SK-N-SH (cell line): ENCODE data around the gene NFIA. TPM values are rescaled to one million over a fixed set of nuclear protein-coding genes. Genes with fewer than 3 reads are reported as not detected.
A peak's percentile ranks its signal among the peaks of the same experiment; 100 is the strongest.

Experiments
- CTCF ChIA-PET: fragments of 300-600, 350-600 bp; formaldehyde crosslinking; extraction: SDS; loops from one replicate; lab custom pipeline; 2021; lab: Yijun Ruan, JAX
- POLR2A ChIA-PET: fragments of 350-600 bp; sonication (Branson Sonifier 250); formaldehyde crosslinking; extraction: SDS; loops from one replicate; lab custom pipeline; 2020; ENCODE audit warnings: antibody characterized with exemption, inconsistent platforms; lab: Yijun Ruan, JAX
- DNase-seq: peaks from one replicate; pipeline ENCODE4 v3.0.0; 2012
- H2AFZ ChIP-seq: fragments of 200-600 bp; sonication (generic); 2 replicates; pipeline ENCODE4 v1.8.1; 2016; ENCODE audit warnings: antibody characterized with exemption, mild to moderate bottlenecking, low read depth
- H3F3A ChIP-seq: fragments of 200-600 bp; sonication (generic); replicated peaks from 2 replicates; pipeline ENCODE3; 2016; ENCODE audit warnings: antibody characterized with exemption, mild to moderate bottlenecking; ENCODE audit not compliant: insufficient read depth
- H3K27ac ChIP-seq, 2 experiments: fragments of 200-500 bp in 1 of 2; fragments of 200-600 bp in 1 of 2; sonication (Bioruptor generic) in 1 of 2; sonication (generic), shearing (Covaris generic) in 1 of 2; 2 replicates each; pipeline versions ENCODE4 v1.5.1 to v1.6.1; 2014 to 2016; ENCODE audit warnings: low read depth in 2 of 2, inconsistent platforms in 1 of 2, low read length in 1 of 2, mild to moderate bottlenecking in 1 of 2, mixed read lengths in 1 of 2
- H3K27me3 ChIP-seq: fragments of 200-600 bp; sonication (generic), shearing (Covaris generic); 2 replicates; pipeline ENCODE4 v1.6.1; 2016; ENCODE audit warnings: mixed run types; ENCODE audit not compliant: insufficient read depth
- H3K36me3 ChIP-seq, 2 experiments: fragments of 200-500 bp in 1 of 2; fragments of 200-600 bp in 1 of 2; sonication (Bioruptor generic) in 1 of 2; sonication (generic) in 1 of 2; replicated peaks in 1 of 2; 2 replicates each; pipeline versions ENCODE3 to v1.5.1; 2014 to 2016; ENCODE audit warnings: low read length in 1 of 2, mild to moderate bottlenecking in 1 of 2; ENCODE audit not compliant: insufficient read depth in 2 of 2, control insufficient read depth in 1 of 2
- H3K4me1 ChIP-seq, 2 experiments: fragments of 200-500 bp in 1 of 2; fragments of 200-600 bp in 1 of 2; sonication (Bioruptor generic) in 1 of 2; sonication (generic), shearing (Covaris generic) in 1 of 2; 2 replicates each; pipeline versions ENCODE4 v1.5.1 to v1.6.1; 2014 to 2016; ENCODE audit warnings: low read depth in 1 of 2, low read length in 1 of 2, mixed run types in 1 of 2; ENCODE audit not compliant: insufficient read depth in 2 of 2, control insufficient read depth in 1 of 2
- H3K4me2 ChIP-seq: fragments of 200-600 bp; sonication (generic), shearing (Covaris generic); 2 replicates; pipeline ENCODE4 v1.6.1; 2017; ENCODE audit warnings: mixed run types
- H3K4me3 ChIP-seq, 2 experiments: fragments of 200-500 bp in 1 of 2; fragments of 200-600 bp in 1 of 2; sonication (Bioruptor generic) in 1 of 2; sonication (generic), shearing (Covaris generic) in 1 of 2; 2 replicates each; pipeline versions ENCODE4 v1.5.1 to v1.8.1; 2014 to 2016; ENCODE audit warnings: low read depth in 2 of 2, inconsistent platforms in 1 of 2, low read length in 1 of 2, mild to moderate bottlenecking in 1 of 2, mixed read lengths in 1 of 2, moderate library complexity in 1 of 2
- H3K79me2 ChIP-seq: fragments of 200-600 bp; sonication (generic); 2 replicates; pipeline ENCODE4 v1.8.1; 2017; ENCODE audit warnings: mild to moderate bottlenecking; ENCODE audit not compliant: insufficient read depth
- H3K9ac ChIP-seq: fragments of 200-600 bp; sonication (generic); 2 replicates; pipeline ENCODE4 v1.6.1; 2017; ENCODE audit warnings: mixed run types
- H3K9me2 ChIP-seq: fragments of 200-600 bp; sonication (generic); 2 replicates; pipeline ENCODE4 v1.6.1; 2017; ENCODE audit warnings: mixed run types
- H3K9me3 ChIP-seq: fragments of 200-600 bp; sonication (generic); 2 replicates; pipeline ENCODE4 v1.6.1; 2017; ENCODE audit warnings: mixed run types, mild to moderate bottlenecking, moderate library complexity
- H4K20me1 ChIP-seq: fragments of 200-600 bp; sonication (generic); 2 replicates; pipeline ENCODE4 v1.6.1; 2017; ENCODE audit warnings: mild to moderate bottlenecking, mixed run types; ENCODE audit not compliant: insufficient read depth
- ELF1 ChIP-seq: IDR thresholded peaks from 2 replicates; pipeline ENCODE4 v1.4.0; 2012
- FOSL2 ChIP-seq: IDR thresholded peaks from 2 replicates; pipeline ENCODE4 v1.4.0; 2012; ENCODE audit warnings: low read depth, mild to moderate bottlenecking, moderate library complexity, borderline replicate concordance
- FOXJ3 ChIP-seq: sonication (generic); formaldehyde crosslinking; IDR thresholded peaks from 2 replicates; pipeline ENCODE4 v1.5.1; 2020; ENCODE audit warnings: mild to moderate bottlenecking, missing genetic modification reagents
- GABPA ChIP-seq: IDR thresholded peaks from 2 replicates; pipeline ENCODE4 v1.4.0; 2012; ENCODE audit warnings: low read depth, mild to moderate bottlenecking
- GATA2 ChIP-seq: sonication (generic); formaldehyde crosslinking; IDR thresholded peaks from 2 replicates; pipeline ENCODE4 v1.5.0; 2020; ENCODE audit warnings: mild to moderate bottlenecking, missing genetic modification reagents
- NFIC ChIP-seq: IDR thresholded peaks from 2 replicates; pipeline ENCODE4 v1.4.0; 2012; ENCODE audit warnings: borderline replicate concordance
- RCOR1 ChIP-seq: fragments of 150-350 bp; IDR thresholded peaks from 2 replicates; pipeline ENCODE4 v1.6.1; 2017; ENCODE audit warnings: antibody characterized with exemption, low read length
- SIN3A ChIP-seq: IDR thresholded peaks from 2 replicates; pipeline ENCODE4 v1.6.1; 2012; ENCODE audit warnings: low read depth, mild to moderate bottlenecking, low read length, moderate library complexity, borderline replicate concordance
- TAF1 ChIP-seq: IDR thresholded peaks from 2 replicates; pipeline ENCODE4 v1.6.1; 2012; ENCODE audit warnings: low read depth, mild to moderate bottlenecking, low read length, moderate library complexity, borderline replicate concordance
- YY1 ChIP-seq: IDR thresholded peaks from 2 replicates; pipeline ENCODE4 v1.4.0; 2012; ENCODE audit warnings: low read depth, mild to moderate bottlenecking
- WGBS: methylation state at CpG from one replicate; pipeline ENCODE4 v1.1.6; 2017; ENCODE audit warnings: low lambda C conversion rate; 5-methylcytosine and 5-hydroxymethylcytosine counted together
- polyA plus RNA-seq, 3 experiments: library from polyadenylated mRNA; depleted of rRNA; stranded (reverse); fragments of >200 nt; gene quantifications; 2 replicates each; pipeline ENCODE4 v1.2.3, GENCODE V29; 2012
- TF ChIP-seq, protein P1 (sequence below): fragments of 200-600 bp; sonication (generic); IDR thresholded peaks from 2 replicates; pipeline ENCODE4 v1.6.1; 2017; ENCODE audit warnings: antibody characterized with exemption, mild to moderate bottlenecking, moderate library complexity
- TF ChIP-seq, protein P2 (sequence below): IDR thresholded peaks from 2 replicates; pipeline ENCODE4 v1.4.0; 2012; ENCODE audit warnings: low read depth
- TF ChIP-seq, protein P3 (sequence below): IDR thresholded peaks from 2 replicates; pipeline ENCODE4; 2012

NFIA gene
- polyA plus RNA-seq, 1 of the 3 experiments (the other 2 are of a cell fraction): 3.3 TPM

DNA sequence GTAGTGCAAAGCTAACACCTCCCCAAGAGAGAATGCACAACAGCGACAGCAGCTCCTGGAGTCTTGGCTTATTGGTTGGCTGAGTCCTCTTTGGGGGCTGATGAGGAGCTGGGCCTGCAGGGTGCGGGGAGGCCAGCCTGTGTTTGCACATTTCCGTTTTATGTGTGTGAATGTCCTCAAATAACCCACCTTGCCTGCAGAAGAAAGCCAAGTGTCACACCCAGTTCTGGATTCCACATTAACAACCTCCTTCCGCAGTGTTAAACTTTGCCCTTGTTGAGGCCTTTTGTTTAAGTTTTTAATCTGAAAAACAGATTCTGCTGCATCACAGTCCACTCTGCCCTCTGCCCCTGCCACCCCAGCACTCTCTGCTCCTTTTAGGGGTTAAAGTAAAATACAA, 368.1 kb downstream of the NFIA start:
- ChIA-PET POLR2A (no interaction called here), CTCF (no interaction called here)

DNA sequence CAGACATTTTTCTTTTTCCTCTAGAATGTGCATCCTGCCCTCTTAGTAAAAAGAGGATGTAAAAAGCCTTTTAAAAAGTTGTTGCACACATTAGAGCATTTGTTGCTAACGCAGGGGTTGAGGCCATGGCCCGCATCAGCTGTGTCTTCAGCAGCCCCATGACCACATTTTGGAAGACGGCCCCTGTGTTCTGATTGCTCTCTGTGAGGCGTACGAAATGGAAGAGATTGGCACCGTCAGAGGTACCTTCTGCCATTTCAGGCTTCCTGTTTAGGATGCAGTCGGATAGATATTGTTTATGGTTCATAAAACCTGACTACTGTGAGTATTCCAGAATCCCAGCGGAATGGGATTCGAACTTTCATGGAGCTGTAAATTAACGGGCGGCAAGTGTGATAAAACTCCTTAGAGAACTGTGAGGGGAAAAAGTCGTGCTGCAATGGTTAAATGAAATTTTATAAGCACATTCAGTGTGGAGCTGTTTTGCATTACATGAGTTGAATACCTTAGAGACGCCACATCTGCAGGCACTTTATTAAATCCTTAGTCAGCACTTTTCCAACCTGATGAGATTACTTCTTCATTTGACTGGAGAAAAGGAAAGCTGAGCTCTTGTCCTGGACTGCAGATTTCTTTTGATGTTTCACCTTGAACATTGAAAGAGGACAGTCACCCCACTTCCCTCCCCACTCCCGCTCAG, 368.7 kb downstream of the NFIA start:
- ChIA-PET CTCF (interaction anchor here (0.9 to 3.7 kb wide), 5 partner anchors 10 to 402 kb away, joined by 3 to 20 read pairs (median 4); no protein-coding TSS in a partner anchor), POLR2A (no interaction called here)
- DNase-seq: no peak
- Histone ChIP-seq H3K9me3 (no peaks in the 10 kb centered on the region), H3K36me3 (peaks cover 0 to 8% of the 10 kb centered on the region in 2 experiments), H3F3A (peaks cover 10% of the 10 kb centered on the region), H4K20me1 (no peaks in the 10 kb centered on the region), H3K4me2 (no peak overlapping the region), H3K4me3 (no peak overlapping the region), H3K4me1 (peaks cover 21 to 42% of the 10 kb centered on the region in 2 experiments; a peak in 3 of 4 replicates), H3K79me2 (no peaks in the 10 kb centered on the region), H3K9me2 (no peaks in the 10 kb centered on the region), H3K9ac (no peak overlapping the region), H3K27ac (peak overlapping the region in 1 of 2 experiments; percentile 98; a peak in 1 of 4 replicates), H3K27me3 (no peaks in the 10 kb centered on the region), H2AFZ (no peak overlapping the region)
- 94% methylated on average over 14 of the region's 14 CpGs for WGBS
- no peak for TF ChIP-seq ELF1

More for the DNA sequence above, 368.1 kb downstream of the NFIA start:
- DNase-seq: no peak
- H3K79me2 ChIP-seq: no peaks in the 10 kb centered on the region
- no peak overlapping the region for H2AFZ ChIP-seq
- H3K4me1 ChIP-seq: peaks cover 21 to 44% of the 10 kb centered on the region in 2 experiments; a peak in 3 of 4 replicates
- H3K4me3 ChIP-seq: no peak overlapping the region
- no peaks in the 10 kb centered on the region for H3K9me2 ChIP-seq
- no peaks in the 10 kb centered on the region for H3K27me3 ChIP-seq
- H4K20me1 ChIP-seq: no peaks in the 10 kb centered on the region
- 81% methylated on average over 4 of the region's 4 CpGs for WGBS
- no peaks in the 10 kb centered on the region for H3K9me3 ChIP-seq
- H3F3A ChIP-seq: peaks cover 10% of the 10 kb centered on the region
- TF ChIP-seq NFIC (no peak), FOXJ3 (no peak), GABPA (no peak)
- peak overlapping the region in 1 of 2 experiments; percentile 50; a peak in 1 of 4 replicates for H3K27ac ChIP-seq
- H3K9ac ChIP-seq: no peak overlapping the region
- no peak overlapping the region for H3K4me2 ChIP-seq
- peaks cover 0 to 2% of the 10 kb centered on the region in 2 experiments for H3K36me3 ChIP-seq

DNA sequence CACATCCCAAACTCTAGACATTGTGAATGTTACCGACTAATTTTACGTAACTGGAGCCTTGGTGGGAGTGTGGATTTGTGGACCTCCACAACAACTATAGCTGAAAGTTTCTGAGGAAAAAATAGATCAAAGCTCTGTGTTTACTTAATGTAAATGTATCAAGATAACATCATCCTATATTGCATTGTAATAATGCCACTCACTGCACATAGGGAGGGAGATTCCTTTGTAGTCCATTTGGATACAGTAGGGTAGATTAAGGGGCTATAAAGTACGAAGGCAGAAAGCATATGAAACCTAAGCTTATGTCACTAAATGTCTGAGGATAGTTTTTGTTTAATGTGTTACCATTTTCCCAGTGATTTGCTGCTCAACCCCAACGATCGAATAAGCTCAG, 369.2 kb downstream of the NFIA start:
- Histone ChIP-seq H3K27me3 (no peaks in the 10 kb centered on the region), H3K9me2 (no peaks in the 10 kb centered on the region), H3K4me2 (no peak overlapping the region), H3K79me2 (no peaks in the 10 kb centered on the region), H3K27ac (peak overlapping the region in 1 of 2 experiments; percentile 98; a peak in 1 of 4 replicates), H2AFZ (no peak overlapping the region), H3K4me1 (peaks cover 21 to 38% of the 10 kb centered on the region in 2 experiments; a peak in 3 of 4 replicates), H4K20me1 (no peaks in the 10 kb centered on the region), H3K4me3 (no peak overlapping the region), H3F3A (peaks cover 10% of the 10 kb centered on the region), H3K36me3 (peaks cover 0 to 10% of the 10 kb centered on the region in 2 experiments), H3K9me3 (no peaks in the 10 kb centered on the region), H3K9ac (no peak overlapping the region)
- CTCF ChIA-PET: interaction anchor here (0.8 to 3.7 kb wide), 8 partner anchors 11 to 402 kb away, joined by 3 to 20 read pairs (median 4); no protein-coding TSS in a partner anchor
- TF ChIP-seq TAF1: no peak
- TF ChIP-seq, protein P1, sequence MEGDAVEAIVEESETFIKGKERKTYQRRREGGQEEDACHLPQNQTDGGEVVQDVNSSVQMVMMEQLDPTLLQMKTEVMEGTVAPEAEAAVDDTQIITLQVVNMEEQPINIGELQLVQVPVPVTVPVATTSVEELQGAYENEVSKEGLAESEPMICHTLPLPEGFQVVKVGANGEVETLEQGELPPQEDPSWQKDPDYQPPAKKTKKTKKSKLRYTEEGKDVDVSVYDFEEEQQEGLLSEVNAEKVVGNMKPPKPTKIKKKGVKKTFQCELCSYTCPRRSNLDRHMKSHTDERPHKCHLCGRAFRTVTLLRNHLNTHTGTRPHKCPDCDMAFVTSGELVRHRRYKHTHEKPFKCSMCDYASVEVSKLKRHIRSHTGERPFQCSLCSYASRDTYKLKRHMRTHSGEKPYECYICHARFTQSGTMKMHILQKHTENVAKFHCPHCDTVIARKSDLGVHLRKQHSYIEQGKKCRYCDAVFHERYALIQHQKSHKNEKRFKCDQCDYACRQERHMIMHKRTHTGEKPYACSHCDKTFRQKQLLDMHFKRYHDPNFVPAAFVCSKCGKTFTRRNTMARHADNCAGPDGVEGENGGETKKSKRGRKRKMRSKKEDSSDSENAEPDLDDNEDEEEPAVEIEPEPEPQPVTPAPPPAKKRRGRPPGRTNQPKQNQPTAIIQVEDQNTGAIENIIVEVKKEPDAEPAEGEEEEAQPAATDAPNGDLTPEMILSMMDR: no peak
- TF ChIP-seq, protein P2, sequence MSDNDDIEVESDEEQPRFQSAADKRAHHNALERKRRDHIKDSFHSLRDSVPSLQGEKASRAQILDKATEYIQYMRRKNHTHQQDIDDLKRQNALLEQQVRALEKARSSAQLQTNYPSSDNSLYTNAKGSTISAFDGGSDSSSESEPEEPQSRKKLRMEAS: no peak
- TF ChIP-seq, protein P3, sequence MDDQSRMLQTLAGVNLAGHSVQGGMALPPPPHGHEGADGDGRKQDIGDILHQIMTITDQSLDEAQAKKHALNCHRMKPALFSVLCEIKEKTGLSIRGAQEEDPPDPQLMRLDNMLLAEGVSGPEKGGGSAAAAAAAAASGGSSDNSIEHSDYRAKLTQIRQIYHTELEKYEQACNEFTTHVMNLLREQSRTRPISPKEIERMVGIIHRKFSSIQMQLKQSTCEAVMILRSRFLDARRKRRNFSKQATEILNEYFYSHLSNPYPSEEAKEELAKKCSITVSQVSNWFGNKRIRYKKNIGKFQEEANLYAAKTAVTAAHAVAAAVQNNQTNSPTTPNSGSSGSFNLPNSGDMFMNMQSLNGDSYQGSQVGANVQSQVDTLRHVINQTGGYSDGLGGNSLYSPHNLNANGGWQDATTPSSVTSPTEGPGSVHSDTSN: no peak
- TF ChIP-seq YY1: no peak
- no peak for TF ChIP-seq RCOR1
- TF ChIP-seq GATA2 (CRISPR knock-in tag): no peak
- no peak for TF ChIP-seq FOSL2
- no peak for TF ChIP-seq SIN3A
- POLR2A ChIA-PET: no interaction called here
- WGBS: 92% methylated on average over 5 of the region's 5 CpGs
- DNase-seq: no peak
